HCT116 (cell line): ENCODE measurements around the gene OXT. TPM values are rescaled to one million over a fixed set of nuclear protein-coding genes. Genes with fewer than 3 reads are reported as not detected.

ENCODE experiments used
- ATAC-seq: fragments of 200-7000 bp; cut with Tn5 transposase; 2 replicates; pipeline ENCODE4 v1.9.1; 2020; ENCODE audit warnings: mild to moderate bottlenecking, moderate library complexity
- Bru-seq: library from RNA; stranded (reverse); fragments of 400-500 nt; gene quantifications from one replicate; lab custom pipeline; 2021; lab: Mats Ljungman, UMichigan
- BruChase-seq, 2 experiments: library from RNA; stranded (reverse); fragments of 400-500 nt; gene quantifications; one replicate each; lab custom pipeline; 2021; lab: Mats Ljungman, UMichigan
- BruUV-seq: library from RNA; stranded (reverse); fragments of 400-500 nt; replicated peaks from 2 replicates; lab custom pipeline; 2021; lab: Mats Ljungman, UMichigan
- CTCF ChIA-PET: fragments of 300-600 bp; sonication (Branson Sonifier 250); formaldehyde crosslinking; loops from one replicate; lab custom pipeline; 2021; ENCODE audit warnings: antibody characterized with exemption; lab: Charles Lee
- POLR2A ChIA-PET: fragments of 300-600, 350-600 bp; sonication (Branson Sonifier 250); formaldehyde crosslinking; loops from one replicate; lab custom pipeline; 2021; ENCODE audit warnings: antibody characterized with exemption; lab: Charles Lee
- RAD21 ChIA-PET, 2 experiments: fragments of 300-600 bp; sonication (Branson Sonifier 250); formaldehyde crosslinking; loops; one replicate each; lab custom pipeline; 2023; ENCODE audit warnings: low total read pairs in 2 of 2; ENCODE audit not compliant: uncharacterized antibody in 2 of 2, unreplicated experiment in 2 of 2, low non-redundant PET in 1 of 2; lab: Charles Lee
- DNase-seq: peaks from one replicate; pipeline ENCODE4 v3.0.0-alpha.2; 2010; ENCODE audit warnings: low read depth, low spot score
- H2AFZ ChIP-seq: fragments of 200-600 bp; shearing (Covaris generic), sonication (generic); 2 replicates; pipeline ENCODE4 v1.6.1; 2017; ENCODE audit warnings: low read depth, mixed run types, mixed read lengths, antibody characterized with exemption, low read length; ENCODE audit not compliant: poor library complexity, severe bottlenecking
- H3K27ac ChIP-seq: 2 replicates; pipeline ENCODE4 v1.5.1; 2012; ENCODE audit warnings: low read depth, low read length
- H3K27me3 ChIP-seq: fragments of 200-600 bp; sonication (generic); 2 replicates; pipeline ENCODE4 v1.6.1; 2016; ENCODE audit warnings: mixed run types, low read length, mixed read lengths; ENCODE audit not compliant: insufficient read depth
- H3K36me3 ChIP-seq, 2 experiments: fragments of 200-500 bp in 1 of 2; fragments of 200-600 bp in 1 of 2; sonication (Bioruptor generic) in 1 of 2; sonication (generic) in 1 of 2; 2 replicates each; pipeline versions ENCODE4 v1.5.1 to v1.6.1; 2014 to 2016; ENCODE audit warnings: low read length in 2 of 2, inconsistent platforms in 1 of 2, mixed read lengths in 1 of 2, mixed run types in 1 of 2; ENCODE audit not compliant: insufficient read depth in 2 of 2, control insufficient read depth in 1 of 2
- H3K4me1 ChIP-seq, 2 experiments: fragments of 200-600 bp in 1 of 2; sonication (generic) in 1 of 2; 2 replicates each; pipeline versions ENCODE4 v1.5.1 to v1.6.1; 2012 to 2017; ENCODE audit warnings: low read length in 2 of 2, inconsistent platforms in 1 of 2, mild to moderate bottlenecking in 1 of 2, mixed read lengths in 1 of 2, mixed run types in 1 of 2, moderate library complexity in 1 of 2; ENCODE audit not compliant: insufficient read depth in 2 of 2, control insufficient read depth in 1 of 2
- H3K4me2 ChIP-seq: fragments of 200-600 bp; sonication (generic); 2 replicates; pipeline ENCODE4 v1.6.1; 2017; ENCODE audit warnings: mixed run types, low read length, mixed read lengths
- H3K4me3 ChIP-seq, 2 experiments: fragments of 200-600 bp in 1 of 2; sonication (generic) in 1 of 2; replicated peaks in 1 of 2; 2 replicates each; pipeline ENCODE4 v1.5.1; 2011 to 2016; ENCODE audit warnings: low read length in 2 of 2, control low read depth in 1 of 2, low read depth in 1 of 2, mild to moderate bottlenecking in 1 of 2, mixed read lengths in 1 of 2, mixed run types in 1 of 2
- H3K79me2 ChIP-seq: fragments of 200-600 bp; sonication (generic); 2 replicates; pipeline ENCODE4 v1.6.1; 2017; ENCODE audit warnings: mild to moderate bottlenecking, mixed run types, low read length, moderate library complexity, mixed read lengths; ENCODE audit not compliant: insufficient read depth
- H3K9ac ChIP-seq: fragments of 200-600 bp; sonication (generic); 2 replicates; pipeline ENCODE4 v1.6.1; 2016; ENCODE audit warnings: low read length, mixed read lengths
- H3K9me2 ChIP-seq: fragments of 200-600 bp; sonication (generic), shearing (Covaris generic); 2 replicates; pipeline ENCODE4 v1.6.1; 2017; ENCODE audit warnings: mixed run types, mild to moderate bottlenecking, moderate library complexity; ENCODE audit not compliant: insufficient read depth
- H3K9me3 ChIP-seq, 2 experiments: fragments of 200-500 bp in 1 of 2; fragments of 200-600 bp in 1 of 2; sonication (Bioruptor generic) in 1 of 2; sonication (generic) in 1 of 2; 2 replicates each; pipeline ENCODE4 v1.6.1; 2014 to 2017; ENCODE audit warnings: low read length in 2 of 2, mixed read lengths in 2 of 2, inconsistent platforms in 1 of 2, low read depth in 1 of 2, mild to moderate bottlenecking in 1 of 2, mixed run types in 1 of 2, moderate library complexity in 1 of 2; ENCODE audit not compliant: control insufficient read depth in 1 of 2, insufficient read depth in 1 of 2
- H4K20me1 ChIP-seq: fragments of 200-600 bp; sonication (generic), shearing (Covaris generic); 2 replicates; pipeline ENCODE4 v1.6.1; 2017; ENCODE audit warnings: mixed run types, mild to moderate bottlenecking, moderate library complexity; ENCODE audit not compliant: insufficient read depth
- ELF1 ChIP-seq: IDR thresholded peaks from 2 replicates; pipeline ENCODE4 v1.6.1; 2012; ENCODE audit warnings: low read depth, borderline replicate concordance
- EZH2 ChIP-seq: fragments of 200-600 bp; sonication (generic); IDR thresholded peaks from 2 replicates; pipeline ENCODE4 v1.6.1; 2017; ENCODE audit warnings: antibody characterized with exemption, mixed run types
- EZH2phosphoT487 ChIP-seq: fragments of 200-600 bp; IDR thresholded peaks from 2 replicates; pipeline ENCODE4 v1.6.1; 2018; ENCODE audit warnings: antibody characterized with exemption, borderline replicate concordance
- FOSL1 ChIP-seq: IDR thresholded peaks from 2 replicates; pipeline ENCODE4 v1.6.1; 2012; ENCODE audit warnings: low read depth
- POLR2A ChIP-seq: IDR thresholded peaks from 2 replicates; pipeline ENCODE4 v1.7.0; 2011; ENCODE audit warnings: borderline replicate concordance; ENCODE audit not compliant: insufficient read depth, insufficient read length; ENCODE audit errors: extremely low read depth
- POLR2AphosphoS5 ChIP-seq: IDR thresholded peaks from 2 replicates; pipeline ENCODE4 v1.6.1; 2011; ENCODE audit warnings: mild to moderate bottlenecking, low read depth, low read length, moderate library complexity
- RAD21 ChIP-seq: IDR thresholded peaks from 2 replicates; pipeline ENCODE4 v1.6.1; 2012; ENCODE audit warnings: low read depth, mild to moderate bottlenecking
- SP1 ChIP-seq: IDR thresholded peaks from 2 replicates; pipeline ENCODE4 v1.6.1; 2012; ENCODE audit warnings: low read depth
- SRF ChIP-seq: IDR thresholded peaks from 2 replicates; pipeline ENCODE4 v1.6.1; 2012; ENCODE audit warnings: low read depth
- YY1 ChIP-seq: IDR thresholded peaks from 2 replicates; pipeline ENCODE4 v1.6.1; 2011; ENCODE audit warnings: low read length, low read depth, moderate library complexity, mild to moderate bottlenecking; ENCODE audit not compliant: insufficient replicate concordance; ENCODE audit errors: extremely low read depth
- ZNF274 ChIP-seq: fragments of 200-500 bp; sonication (Bioruptor generic); IDR thresholded peaks from 2 replicates; pipeline ENCODE4 v1.6.1; 2014; ENCODE audit warnings: mild to moderate bottlenecking, low read depth, low read length, inconsistent platforms
- intact Hi-C: fragments of 100-400 bp; cut with micrococcal nuclease; formaldehyde crosslinking; loops from 2 replicates; pipeline ENCODE4 v1.10.0; 2022
- long read RNA-seq: library from polyadenylated mRNA; unstranded; transcript quantifications from one replicate; pipeline ENCODE4 v2.0.0, GENCODE V29; 2021; ENCODE audit not compliant: unreplicated experiment
- polyA plus RNA-seq: library from polyadenylated mRNA; unstranded; fragments of >200 nt; gene quantifications from 2 replicates; pipeline ENCODE4 v1.2.1, GENCODE V29; 2012; ENCODE audit warnings: missing spikeins
- total RNA-seq: library from RNA; stranded (reverse); gene quantifications from one replicate; pipeline ENCODE4 v1.2.1, GENCODE V29; 2021; ENCODE audit not compliant: unreplicated experiment
- TF ChIP-seq, protein P1 (sequence below): IDR thresholded peaks from 2 replicates; pipeline ENCODE4 v1.6.1; 2011; ENCODE audit warnings: mild to moderate bottlenecking, low read length, moderate library complexity; ENCODE audit not compliant: insufficient replicate concordance; ENCODE audit errors: extremely low read depth
- TF ChIP-seq, protein P2 (sequence below), 3 experiments: fragments of 200-600 bp in 1 of 3; sonication (generic) in 1 of 3; IDR thresholded peaks in 2 of 3; conservative IDR thresholded peaks in 1 of 3; 2 replicates each; pipeline ENCODE4 v1.5.1; 2012 to 2017; ENCODE audit warnings: low read depth in 2 of 3, low read length in 2 of 3, antibody characterized with exemption in 1 of 3, borderline replicate concordance in 1 of 3, control low read depth in 1 of 3, mild to moderate bottlenecking in 1 of 3, mixed read lengths in 1 of 3, mixed run types in 1 of 3, moderate library complexity in 1 of 3; ENCODE audit not compliant: insufficient read depth in 1 of 3
- TF ChIP-seq, protein P3 (sequence below): IDR thresholded peaks from 2 replicates; pipeline ENCODE4 v1.6.1; 2012; ENCODE audit warnings: low read depth
- TF ChIP-seq, protein P4 (sequence below): IDR thresholded peaks from 2 replicates; pipeline ENCODE4 v1.6.1; 2012
- TF ChIP-seq, protein P5 (sequence below): IDR thresholded peaks from 2 replicates; pipeline ENCODE4 v1.6.1; 2012

The OXT gene
- total RNA-seq (not detected), Bru-seq, nascent RNA (not detected), BruChase-seq, experiment 1, labeled RNA remaining after a 6-hour chase (not detected), BruChase-seq, experiment 2, labeled RNA remaining after a 2-hour chase (not detected)
- 0.16 TPM in 1 of 2 replicates, not detected in the other for polyA plus RNA-seq
- long read RNA-seq: 0 reads

DNA sequence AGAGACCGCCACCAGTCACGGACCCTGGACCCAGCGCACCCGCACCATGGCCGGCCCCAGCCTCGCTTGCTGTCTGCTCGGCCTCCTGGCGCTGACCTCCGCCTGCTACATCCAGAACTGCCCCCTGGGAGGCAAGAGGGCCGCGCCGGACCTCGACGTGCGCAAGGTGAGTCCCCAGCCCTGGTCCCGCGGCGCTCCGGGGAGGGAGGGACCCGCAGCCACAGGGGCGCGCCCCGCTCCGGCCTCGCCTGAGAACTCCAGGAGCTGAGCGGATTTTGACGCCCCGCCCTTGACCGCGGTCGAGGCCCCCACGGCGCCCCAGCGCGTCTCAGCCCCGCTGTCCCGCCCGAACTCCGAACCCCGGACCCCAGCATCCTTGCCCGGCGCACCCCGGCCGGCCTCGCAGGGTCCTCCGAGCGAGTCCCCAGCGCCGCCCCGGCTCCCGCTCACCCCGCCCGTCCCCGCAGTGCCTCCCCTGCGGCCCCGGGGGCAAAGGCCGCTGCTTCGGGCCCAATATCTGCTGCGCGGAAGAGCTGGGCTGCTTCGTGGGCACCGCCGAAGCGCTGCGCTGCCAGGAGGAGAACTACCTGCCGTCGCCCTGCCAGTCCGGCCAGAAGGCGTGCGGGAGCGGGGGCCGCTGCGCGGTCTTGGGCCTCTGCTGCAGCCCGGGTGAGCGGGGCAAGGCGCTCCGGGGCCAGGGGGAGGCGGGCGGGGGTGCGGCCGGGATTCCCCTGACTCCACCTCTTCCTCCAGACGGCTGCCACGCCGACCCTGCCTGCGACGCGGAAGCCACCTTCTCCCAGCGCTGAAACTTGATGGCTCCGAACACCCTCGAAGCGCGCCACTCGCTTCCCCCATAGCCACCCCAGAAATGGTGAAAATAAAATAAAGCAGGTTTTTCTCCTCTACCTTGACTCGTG lies at the start of gene OXT:
Gene OXT, plus strand, starts transcription at position 11 of the 920 bp plus-strand sequence. Its CDS starts 36 bp downstream, at position 47.
- ChIA-PET RAD21 (no interaction called here), CTCF (no interaction called here), POLR2A (no interaction called here)
- ATAC-seq (no peak), DNase-seq (no peak)
- Histone ChIP-seq H3K9me2 (no peaks in the 10 kb centered on the region), H3K4me1 (peaks cover 16 to 25% of the 10 kb centered on the region in 2 experiments; a peak in 3 of 4 replicates), H3K36me3 (no peaks in the 10 kb centered on the region), H3K27me3 (no peaks in the 10 kb centered on the region), H3K79me2 (no peaks in the 10 kb centered on the region), H2AFZ (no peak within 1 kb of the TSS), H3K9me3 (no peaks in the 10 kb centered on the region), H3K4me3 (no peak within 1 kb of the TSS), H3K9ac (no peak within 1 kb of the TSS), H3K4me2 (no peak within 1 kb of the TSS), H3K27ac (no peak within 1 kb of the TSS), H4K20me1 (no peaks in the 10 kb centered on the region)
- intact Hi-C loops: no loop called here
- no TSS peak for BruUV-seq
- TF ChIP-seq FOSL1 (no peak), ELF1 (no peak), SP1 (no peak), EZH2phosphoT487 (no peak), SRF (no peak), YY1 (no peak), POLR2A (no peak), EZH2 (no peak), ZNF274 (no peak), POLR2AphosphoS5 (no peak), RAD21 (no peak)
- TF ChIP-seq, protein P1, sequence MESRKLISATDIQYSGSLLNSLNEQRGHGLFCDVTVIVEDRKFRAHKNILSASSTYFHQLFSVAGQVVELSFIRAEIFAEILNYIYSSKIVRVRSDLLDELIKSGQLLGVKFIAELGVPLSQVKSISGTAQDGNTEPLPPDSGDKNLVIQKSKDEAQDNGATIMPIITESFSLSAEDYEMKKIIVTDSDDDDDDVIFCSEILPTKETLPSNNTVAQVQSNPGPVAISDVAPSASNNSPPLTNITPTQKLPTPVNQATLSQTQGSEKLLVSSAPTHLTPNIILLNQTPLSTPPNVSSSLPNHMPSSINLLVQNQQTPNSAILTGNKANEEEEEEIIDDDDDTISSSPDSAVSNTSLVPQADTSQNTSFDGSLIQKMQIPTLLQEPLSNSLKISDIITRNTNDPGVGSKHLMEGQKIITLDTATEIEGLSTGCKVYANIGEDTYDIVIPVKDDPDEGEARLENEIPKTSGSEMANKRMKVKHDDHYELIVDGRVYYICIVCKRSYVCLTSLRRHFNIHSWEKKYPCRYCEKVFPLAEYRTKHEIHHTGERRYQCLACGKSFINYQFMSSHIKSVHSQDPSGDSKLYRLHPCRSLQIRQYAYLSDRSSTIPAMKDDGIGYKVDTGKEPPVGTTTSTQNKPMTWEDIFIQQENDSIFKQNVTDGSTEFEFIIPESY: no peak
- TF ChIP-seq, protein P2, sequence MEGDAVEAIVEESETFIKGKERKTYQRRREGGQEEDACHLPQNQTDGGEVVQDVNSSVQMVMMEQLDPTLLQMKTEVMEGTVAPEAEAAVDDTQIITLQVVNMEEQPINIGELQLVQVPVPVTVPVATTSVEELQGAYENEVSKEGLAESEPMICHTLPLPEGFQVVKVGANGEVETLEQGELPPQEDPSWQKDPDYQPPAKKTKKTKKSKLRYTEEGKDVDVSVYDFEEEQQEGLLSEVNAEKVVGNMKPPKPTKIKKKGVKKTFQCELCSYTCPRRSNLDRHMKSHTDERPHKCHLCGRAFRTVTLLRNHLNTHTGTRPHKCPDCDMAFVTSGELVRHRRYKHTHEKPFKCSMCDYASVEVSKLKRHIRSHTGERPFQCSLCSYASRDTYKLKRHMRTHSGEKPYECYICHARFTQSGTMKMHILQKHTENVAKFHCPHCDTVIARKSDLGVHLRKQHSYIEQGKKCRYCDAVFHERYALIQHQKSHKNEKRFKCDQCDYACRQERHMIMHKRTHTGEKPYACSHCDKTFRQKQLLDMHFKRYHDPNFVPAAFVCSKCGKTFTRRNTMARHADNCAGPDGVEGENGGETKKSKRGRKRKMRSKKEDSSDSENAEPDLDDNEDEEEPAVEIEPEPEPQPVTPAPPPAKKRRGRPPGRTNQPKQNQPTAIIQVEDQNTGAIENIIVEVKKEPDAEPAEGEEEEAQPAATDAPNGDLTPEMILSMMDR (IDR thresholded peaks at IDR 0.05 in 2 of 3, conservative IDR thresholded peaks at IDR 0.05 in 1 of 3; ENCODE audit: borderline replicate concordance in 1 of 3, insufficient read depth in 1 of 3, low read depth in 2 of 3, low read length in 2 of 3): no peak
- TF ChIP-seq, protein P3, sequence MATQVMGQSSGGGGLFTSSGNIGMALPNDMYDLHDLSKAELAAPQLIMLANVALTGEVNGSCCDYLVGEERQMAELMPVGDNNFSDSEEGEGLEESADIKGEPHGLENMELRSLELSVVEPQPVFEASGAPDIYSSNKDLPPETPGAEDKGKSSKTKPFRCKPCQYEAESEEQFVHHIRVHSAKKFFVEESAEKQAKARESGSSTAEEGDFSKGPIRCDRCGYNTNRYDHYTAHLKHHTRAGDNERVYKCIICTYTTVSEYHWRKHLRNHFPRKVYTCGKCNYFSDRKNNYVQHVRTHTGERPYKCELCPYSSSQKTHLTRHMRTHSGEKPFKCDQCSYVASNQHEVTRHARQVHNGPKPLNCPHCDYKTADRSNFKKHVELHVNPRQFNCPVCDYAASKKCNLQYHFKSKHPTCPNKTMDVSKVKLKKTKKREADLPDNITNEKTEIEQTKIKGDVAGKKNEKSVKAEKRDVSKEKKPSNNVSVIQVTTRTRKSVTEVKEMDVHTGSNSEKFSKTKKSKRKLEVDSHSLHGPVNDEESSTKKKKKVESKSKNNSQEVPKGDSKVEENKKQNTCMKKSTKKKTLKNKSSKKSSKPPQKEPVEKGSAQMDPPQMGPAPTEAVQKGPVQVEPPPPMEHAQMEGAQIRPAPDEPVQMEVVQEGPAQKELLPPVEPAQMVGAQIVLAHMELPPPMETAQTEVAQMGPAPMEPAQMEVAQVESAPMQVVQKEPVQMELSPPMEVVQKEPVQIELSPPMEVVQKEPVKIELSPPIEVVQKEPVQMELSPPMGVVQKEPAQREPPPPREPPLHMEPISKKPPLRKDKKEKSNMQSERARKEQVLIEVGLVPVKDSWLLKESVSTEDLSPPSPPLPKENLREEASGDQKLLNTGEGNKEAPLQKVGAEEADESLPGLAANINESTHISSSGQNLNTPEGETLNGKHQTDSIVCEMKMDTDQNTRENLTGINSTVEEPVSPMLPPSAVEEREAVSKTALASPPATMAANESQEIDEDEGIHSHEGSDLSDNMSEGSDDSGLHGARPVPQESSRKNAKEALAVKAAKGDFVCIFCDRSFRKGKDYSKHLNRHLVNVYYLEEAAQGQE: no peak
- TF ChIP-seq, protein P4, sequence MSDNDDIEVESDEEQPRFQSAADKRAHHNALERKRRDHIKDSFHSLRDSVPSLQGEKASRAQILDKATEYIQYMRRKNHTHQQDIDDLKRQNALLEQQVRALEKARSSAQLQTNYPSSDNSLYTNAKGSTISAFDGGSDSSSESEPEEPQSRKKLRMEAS: no peak
- TF ChIP-seq, protein P5, sequence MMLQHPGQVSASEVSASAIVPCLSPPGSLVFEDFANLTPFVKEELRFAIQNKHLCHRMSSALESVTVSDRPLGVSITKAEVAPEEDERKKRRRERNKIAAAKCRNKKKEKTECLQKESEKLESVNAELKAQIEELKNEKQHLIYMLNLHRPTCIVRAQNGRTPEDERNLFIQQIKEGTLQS: no peak
